NOMO-1 (cell line): ENCODE measurements around the gene ATP2C2.
"Not testable (repeated sequence)": the region's sequence is repeated elsewhere in the genome, so short reads cannot be mapped to it uniquely, and the experiment has no call there.

Source experiments
- DNase-seq, 2 experiments: peaks; one replicate each; lab custom pipeline; 2025; ENCODE audit not compliant: unreplicated experiment in 2 of 2; lab: John Stamatoyannopoulos, UW

ATP2C2 gene

GRCh38 chr16:84446596-84447392 is 78.5 kb downstream of the ATP2C2 start:
- DNase-seq, result no peak

GRCh38 chr16:84448444-84448843 is 80.1 kb downstream of the ATP2C2 start:
- DNase-seq, result no peak

DNA sequence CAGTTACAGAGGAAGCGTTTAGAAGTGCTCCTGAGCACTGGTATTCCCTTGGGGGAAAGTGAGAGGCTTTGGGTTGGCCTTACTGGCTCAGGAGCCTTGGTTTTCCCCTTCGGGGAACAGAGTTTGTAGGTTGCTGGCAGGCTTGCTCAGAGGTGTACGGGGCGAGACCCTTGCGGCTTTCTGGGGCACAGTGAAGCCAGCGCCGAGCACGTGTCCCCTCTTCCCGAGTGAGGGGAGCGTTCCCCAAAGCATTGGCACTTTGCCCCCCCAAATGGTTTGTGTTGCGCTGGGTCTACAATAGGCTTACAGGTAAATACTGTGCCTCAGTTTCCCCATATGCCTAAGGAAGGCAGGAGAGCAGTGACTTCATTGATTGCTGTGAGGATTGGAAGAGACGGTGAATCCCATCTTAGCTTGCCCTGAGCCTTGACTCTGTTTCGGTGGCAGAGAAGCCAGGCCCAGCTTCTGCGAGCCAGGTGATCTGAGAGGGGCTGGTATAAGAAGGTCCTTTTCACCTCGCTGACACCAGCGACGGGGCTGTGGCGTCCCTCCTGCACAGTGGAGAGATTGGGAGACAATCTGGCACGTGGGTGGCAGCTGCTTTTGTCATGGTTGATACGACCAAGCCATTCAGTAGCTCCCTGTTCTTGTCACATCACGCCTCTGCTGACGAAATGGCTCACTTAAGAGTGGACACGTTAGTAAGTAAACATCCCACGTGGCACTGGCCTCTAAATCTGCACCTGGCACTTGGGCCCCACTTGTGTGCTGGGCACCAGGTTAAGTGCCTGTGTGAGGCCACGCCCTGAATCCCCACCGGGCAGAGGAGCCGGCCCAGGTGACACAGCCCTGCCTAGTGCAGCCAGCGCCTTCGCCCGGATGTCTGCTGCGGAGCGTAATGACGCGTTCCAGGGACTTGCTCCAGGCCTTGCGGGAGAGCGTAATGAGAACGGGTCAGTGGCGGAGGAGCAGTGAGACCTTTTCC is 81.1 kb downstream of the ATP2C2 start:
- DNase-seq, result no peak

- DNase-seq, result no peak
These were observed 82.0 kb downstream of the ATP2C2 start for GRCh38 chr16:84450176-84450865.

- DNase-seq, result not testable (repeated sequence)
These were observed 82.8 kb downstream of the ATP2C2 start for GRCh38 chr16:84451010-84451676.

DNA sequence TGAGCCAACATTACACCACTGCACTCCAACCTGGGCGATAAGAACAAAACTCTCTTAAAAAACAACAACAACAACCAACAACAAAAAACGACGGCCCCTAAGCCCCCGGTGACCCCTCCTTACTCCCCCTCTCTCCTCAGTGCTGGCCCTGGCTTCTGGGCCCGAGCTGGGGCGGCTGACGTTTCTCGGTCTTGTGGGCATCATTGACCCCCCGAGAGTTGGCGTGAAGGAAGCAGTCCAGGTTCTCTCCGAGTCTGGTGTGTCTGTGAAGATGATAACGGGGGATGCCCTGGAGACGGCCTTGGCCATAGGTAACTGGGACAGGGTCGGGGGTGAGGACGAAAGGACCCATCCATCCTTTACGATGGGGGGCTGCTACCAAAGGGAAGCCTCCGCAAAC is 83.4 kb downstream of the ATP2C2 start:
- DNase-seq, result no peak

GRCh38 chr16:84453061-84453752 is 84.9 kb downstream of the ATP2C2 start:
- DNase-seq, result no peak

DNA sequence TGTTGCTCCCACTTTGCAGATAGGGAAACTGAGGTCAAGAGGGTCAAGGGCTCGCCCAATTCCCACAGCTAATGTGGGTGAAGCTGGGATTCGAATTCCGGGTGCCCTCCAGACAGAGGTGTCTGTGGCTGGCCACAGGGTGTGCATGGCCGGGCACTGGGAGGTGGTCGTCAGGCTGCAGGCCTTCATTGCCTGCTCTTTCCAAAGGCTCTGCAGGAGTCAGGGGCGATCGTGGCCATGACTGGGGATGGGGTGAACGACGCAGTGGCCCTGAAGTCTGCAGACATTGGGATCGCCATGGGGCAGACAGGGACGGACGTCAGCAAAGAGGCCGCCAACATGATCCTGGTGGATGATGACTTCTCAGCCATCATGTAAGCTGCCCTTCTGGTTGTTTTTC is 86.3 kb downstream of the ATP2C2 start:
- DNase-seq, result no peak

GRCh38 chr16:84455031-84455430 is 86.7 kb downstream of the ATP2C2 start:
- no peak for DNase-seq

DNA sequence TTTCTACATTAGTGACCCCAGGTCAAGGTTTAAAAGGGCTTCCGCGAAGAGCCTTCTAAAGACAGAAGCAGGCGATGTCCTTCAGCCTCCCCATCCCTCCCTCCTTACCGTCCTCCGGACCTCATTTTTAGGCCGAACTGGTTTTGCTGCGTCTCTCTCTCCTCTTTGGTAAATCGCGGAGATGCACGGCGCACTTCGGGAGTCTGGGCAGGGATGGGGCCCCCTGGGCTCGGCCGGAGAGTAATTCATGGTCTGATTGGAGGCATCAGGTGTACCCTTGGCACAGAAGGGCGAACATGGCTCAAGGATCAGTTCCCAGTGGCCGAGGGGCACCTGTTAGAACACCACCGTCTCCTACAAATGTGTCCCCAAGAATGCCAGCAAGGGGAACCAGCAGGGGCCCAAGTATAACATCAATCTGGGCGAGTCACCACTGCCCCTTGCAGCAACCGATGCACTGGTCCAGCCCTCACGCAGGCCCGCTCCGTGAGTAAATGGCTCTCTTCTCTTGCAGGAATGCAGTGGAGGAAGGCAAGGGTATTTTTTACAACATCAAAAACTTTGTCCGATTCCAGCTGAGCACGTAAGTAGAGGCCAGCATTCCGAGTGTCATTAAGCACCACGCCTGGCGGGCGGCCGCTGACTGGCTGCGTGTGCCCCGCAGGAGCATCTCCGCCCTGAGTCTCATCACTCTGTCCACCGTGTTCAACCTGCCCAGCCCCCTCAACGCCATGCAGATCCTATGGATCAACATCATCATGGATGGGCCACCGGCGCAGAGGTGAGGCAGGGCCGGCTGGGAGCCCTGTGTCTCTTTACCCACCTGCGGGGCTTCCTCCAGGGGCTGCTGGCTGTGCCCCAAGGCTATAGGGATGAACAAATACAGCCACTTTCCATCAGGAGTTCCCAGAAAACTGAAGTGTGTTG is 90.5 kb downstream of the ATP2C2 start:
- DNase-seq, result no peak

DNA sequence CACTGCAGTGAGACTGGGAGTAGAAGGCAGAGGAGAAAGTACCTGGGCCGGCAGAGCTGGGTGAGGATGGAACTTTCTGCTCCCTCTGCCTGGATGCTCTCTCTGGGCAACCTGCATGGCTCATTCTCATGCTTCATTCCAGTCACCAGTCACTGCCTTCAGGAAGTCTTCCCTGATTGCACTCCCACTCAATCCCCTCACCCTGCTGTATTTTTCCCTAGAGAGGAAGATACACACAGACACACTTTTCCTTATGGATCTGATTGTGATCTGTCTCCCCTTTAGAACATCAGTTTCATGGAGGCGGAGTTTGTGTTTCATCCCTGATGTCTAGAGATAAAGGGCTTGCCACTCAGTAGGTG is 91.2 kb downstream of the ATP2C2 start:
- no peak for DNase-seq

GRCh38 chr16:84459941-84460405 is 91.6 kb downstream of the ATP2C2 start:
- DNase-seq, result no peak

GRCh38 chr16:84460406-84461028 is 92.2 kb downstream of the ATP2C2 start:
- no peak for DNase-seq

- no peak for DNase-seq
These were observed 92.7 kb downstream of the ATP2C2 start for GRCh38 chr16:84461029-84461412.

DNA sequence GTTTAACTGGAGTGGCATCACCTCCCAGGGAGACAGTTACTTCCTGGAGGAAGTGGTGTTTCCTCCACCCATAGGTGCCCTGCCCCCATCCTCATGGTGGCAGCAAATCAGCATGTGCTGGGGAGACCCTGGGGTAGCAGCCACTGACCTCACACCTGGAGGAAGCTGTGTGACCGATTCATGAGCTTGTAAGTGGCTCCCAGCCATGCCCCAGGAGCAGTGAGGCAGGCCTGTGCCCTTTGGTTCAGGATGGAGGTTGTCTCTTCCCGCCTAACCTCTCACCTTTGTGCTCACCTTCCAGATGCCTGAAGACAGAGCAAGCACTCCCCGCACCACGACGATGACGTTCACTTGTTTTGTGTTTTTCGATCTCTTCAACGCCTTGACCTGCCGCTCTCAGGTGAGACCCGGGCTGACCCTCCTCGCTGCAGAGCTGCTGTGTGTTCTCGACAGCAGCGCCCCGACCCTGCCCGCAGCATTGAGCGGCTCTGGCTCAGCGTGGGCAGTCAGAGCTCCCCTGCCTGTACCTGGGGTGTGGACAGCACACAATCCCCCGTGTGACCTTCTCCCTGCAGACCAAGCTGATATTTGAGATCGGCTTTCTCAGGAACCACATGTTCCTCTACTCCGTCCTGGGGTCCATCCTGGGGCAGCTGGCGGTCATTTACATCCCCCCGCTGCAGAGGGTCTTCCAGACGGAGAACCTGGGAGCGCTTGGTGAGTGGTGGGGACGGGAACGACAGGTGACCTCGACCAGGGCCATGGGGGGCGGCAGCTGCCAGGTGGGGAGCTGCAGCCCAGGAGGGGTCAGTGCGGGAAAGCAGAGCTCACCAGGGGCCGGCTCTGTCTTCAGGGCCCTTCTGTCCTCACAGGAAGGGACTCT is 93.3 kb downstream of the ATP2C2 start:
- DNase-seq, result no peak

GRCh38 chr16:84462296-84463210 is 94.2 kb downstream of the ATP2C2 start:
- no peak for DNase-seq
